ENCODE results near the gene BTBD9.
A peak's percentile ranks its signal among the peaks of the same experiment; 100 is the strongest.

Gene BTBD9

GRCh38 chr6:38552121-38552520, 87.6 kb downstream of the BTBD9 start:
- no peak for DNase-seq

- DNase-seq = no peak
Measured at GRCh38 chr6:38549795-38550194, 89.9 kb downstream of the BTBD9 start.

GRCh38 chr6:38549180-38549579, 90.5 kb downstream of the BTBD9 start:
- DNase-seq = no peak

GRCh38 chr6:38543022-38543421, 96.7 kb downstream of the BTBD9 start:
- no peak for DNase-seq

- DNase-seq = no peak
Measured at GRCh38 chr6:38542031-38542430, 97.7 kb downstream of the BTBD9 start.

GRCh38 chr6:38533064-38533463, 106.7 kb downstream of the BTBD9 start:
- DNase-seq = no peak

- no peak for DNase-seq
Measured at GRCh38 chr6:38531134-38531533, 108.6 kb downstream of the BTBD9 start.

GRCh38 chr6:38528196-38528965, 111.3 kb downstream of the BTBD9 start:
- DNase-seq = no peak

- no peak for DNase-seq
Measured at GRCh38 chr6:38527371-38527770, 112.4 kb downstream of the BTBD9 start.

- peak; percentile 81 to 85 for DNase-seq
Measured at GRCh38 chr6:38525888-38526287, 113.8 kb downstream of the BTBD9 start.

GRCh38 chr6:38524436-38525145, 115.1 kb downstream of the BTBD9 start:
- DNase-seq = no peak

- DNase-seq = no peak
Measured at GRCh38 chr6:38522322-38522721, 117.4 kb downstream of the BTBD9 start.

- DNase-seq = no peak
Measured at GRCh38 chr6:38518511-38519304, 121.0 kb downstream of the BTBD9 start.

- DNase-seq = no peak
Measured at GRCh38 chr6:38517005-38517404, 122.7 kb downstream of the BTBD9 start.

- DNase-seq = no peak
Measured at GRCh38 chr6:38514399-38514798, 125.3 kb downstream of the BTBD9 start.

GRCh38 chr6:38512211-38512610, 127.5 kb downstream of the BTBD9 start:
- DNase-seq = no peak

- no peak for DNase-seq
Measured at GRCh38 chr6:38510205-38510604, 129.5 kb downstream of the BTBD9 start.

GRCh38 chr6:38509713-38510112, 130.0 kb downstream of the BTBD9 start:
- peak; percentile 95 to 98 for DNase-seq

GRCh38 chr6:38508894-38509293, 130.8 kb downstream of the BTBD9 start:
- peak; percentile 87 to 89 for DNase-seq

GRCh38 chr6:38508286-38508685, 131.4 kb downstream of the BTBD9 start:
- DNase-seq = no peak

GRCh38 chr6:38507173-38507572, 132.6 kb downstream of the BTBD9 start:
- no peak for DNase-seq

- no peak for DNase-seq
Measured at GRCh38 chr6:38505826-38506225, 133.9 kb downstream of the BTBD9 start.

GRCh38 chr6:38504996-38505395, 134.7 kb downstream of the BTBD9 start:
- DNase-seq = no peak

All from NCI-H526 (cell line).